Measurements from ENCODE around the gene ZNF33A.
"Not testable (repeated sequence)": the region's sequence is repeated elsewhere in the genome, so short reads cannot be mapped to it uniquely, and the experiment has no call there.

Gene ZNF33A

GRCh38 chr10:38010119-38010903 is at the start of gene ZNF33A:
ZNF33A (plus strand) TSS chr10:38010675; CDS start chr10:38012342, 1,667 bp downstream.
- DNase-seq, result peak; percentile 59

DNA sequence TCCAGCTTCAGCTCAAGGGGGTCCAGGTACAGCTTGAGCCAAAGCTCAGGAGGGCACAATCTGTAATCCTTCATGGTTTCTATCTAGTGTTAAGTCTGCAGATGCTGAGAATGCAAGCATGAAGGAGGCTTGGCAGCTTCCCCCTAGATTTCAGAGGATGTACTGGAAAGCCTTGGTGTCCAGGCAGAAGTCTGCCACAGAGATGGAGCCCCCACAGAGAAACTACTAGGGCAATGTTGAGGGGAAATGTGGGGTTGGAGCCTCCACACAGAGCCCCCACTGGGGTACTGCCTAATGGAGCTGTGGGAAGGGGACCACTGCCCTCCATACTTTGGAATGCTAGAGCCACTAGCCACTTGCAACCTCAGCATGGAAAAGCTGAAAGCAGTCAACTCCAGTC is 45.5 kb upstream of the ZNF33A start:
- no peak for DNase-seq

- no peak for DNase-seq
Observed at GRCh38 chr10:37972396-37972795, 38.1 kb upstream of the ZNF33A start.

- DNase-seq, result no peak
Observed at GRCh38 chr10:37975401-37975991, 35.0 kb upstream of the ZNF33A start.

DNA sequence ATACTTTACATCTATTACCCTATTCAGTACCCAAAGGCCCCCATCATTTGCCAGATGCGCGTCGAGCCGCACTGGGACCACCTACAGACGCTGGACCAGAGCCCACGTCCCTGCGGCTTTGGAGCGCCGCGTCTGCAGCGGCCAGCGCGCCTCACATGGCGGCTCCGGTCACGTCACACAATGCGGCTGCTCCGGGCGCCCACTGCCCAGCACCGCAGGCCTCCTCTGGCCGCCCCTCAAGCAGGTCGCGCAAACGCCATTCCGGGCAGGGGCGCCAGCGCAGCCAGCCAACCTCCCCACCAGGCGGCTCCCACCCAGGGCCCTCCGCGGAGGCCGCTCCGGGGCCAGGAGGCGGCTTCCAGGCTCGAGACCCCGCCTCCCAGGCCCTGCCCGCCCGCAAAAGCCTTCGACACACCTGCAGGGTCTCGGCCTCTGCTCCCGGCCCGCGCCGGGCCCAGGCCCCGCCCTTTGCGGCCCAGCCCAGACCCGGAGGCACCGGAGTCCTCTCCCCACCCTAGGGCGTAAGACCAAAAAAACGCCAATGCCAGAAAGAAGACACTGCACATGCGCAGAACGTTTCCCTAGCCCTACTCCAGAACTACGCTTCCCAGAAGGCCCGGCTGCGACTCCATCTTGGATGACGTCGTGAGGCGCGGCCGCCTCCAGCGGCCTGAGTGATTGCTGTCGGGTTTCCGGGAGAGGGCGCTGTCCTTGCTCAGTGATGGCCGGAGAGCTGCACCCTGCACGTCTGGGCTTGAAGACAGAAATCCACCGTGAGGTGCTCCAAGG is 34.2 kb upstream of the ZNF33A start, which contains the start of gene ZNF25:
Gene ZNF25, minus strand, starts transcription at position 557 of the 789 bp plus-strand sequence. CDS start 4,925 bp downstream, outside the sequence.
- DNase-seq, result peak; percentile 79

DNA sequence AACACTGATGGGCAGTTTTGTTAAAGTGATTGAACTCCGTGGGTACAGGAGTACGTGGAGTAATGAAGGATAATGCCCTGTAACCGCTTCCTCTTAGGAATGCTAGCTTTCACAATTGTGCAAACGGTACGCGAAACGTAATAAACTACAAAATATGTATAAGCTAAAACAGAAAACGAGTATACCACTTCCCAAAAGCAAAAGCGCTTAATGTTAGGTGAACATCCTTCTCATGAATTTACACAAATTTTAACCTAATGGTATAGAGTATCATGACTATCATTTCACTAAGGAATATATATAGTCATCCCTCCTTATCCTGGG is 33.6 kb upstream of the ZNF33A start:
- no peak for DNase-seq

GRCh38 chr10:37991655-37992054 is 18.8 kb upstream of the ZNF33A start:
- DNase-seq, result no peak

GRCh38 chr10:37992083-37992482 is 18.4 kb upstream of the ZNF33A start:
- no peak for DNase-seq

DNA sequence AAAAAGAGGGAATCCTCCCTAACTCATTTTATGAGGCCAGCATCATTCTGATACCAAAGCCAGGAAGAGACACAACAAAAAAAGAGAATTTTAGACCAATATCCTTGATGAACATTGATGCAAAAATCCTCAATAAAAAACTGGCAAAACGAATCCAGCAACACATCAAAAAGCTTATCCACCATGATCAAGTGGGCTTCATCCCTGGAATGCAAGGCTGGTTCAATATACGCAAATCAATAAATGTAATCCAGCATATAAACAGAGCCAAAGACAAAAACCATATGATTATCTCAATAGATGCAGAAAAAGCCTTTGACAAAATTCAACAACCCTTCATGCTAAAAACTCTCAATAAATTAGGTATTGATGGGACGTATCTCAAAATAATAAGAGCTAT is 11.6 kb upstream of the ZNF33A start:
- not testable (repeated sequence) for DNase-seq

DNA sequence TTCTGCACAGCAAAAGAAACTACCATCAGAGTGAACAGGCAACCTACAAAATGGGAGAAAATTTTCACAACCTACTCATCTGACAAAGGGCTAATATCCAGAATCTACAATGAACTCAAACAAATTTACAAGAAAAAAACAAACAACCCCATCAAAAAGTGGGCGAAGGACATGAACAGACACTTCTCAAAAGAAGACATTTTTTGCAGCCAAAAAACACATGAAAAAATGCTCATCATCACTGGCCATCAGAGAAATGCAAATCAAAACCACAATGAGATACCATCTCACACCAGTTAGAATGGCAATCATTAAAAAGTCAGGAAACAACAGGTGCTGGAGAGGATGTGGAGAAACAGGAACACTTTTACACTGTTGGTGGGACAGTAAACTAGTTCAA is 10.0 kb upstream of the ZNF33A start:
- not testable (repeated sequence) for DNase-seq

- no peak for DNase-seq
Observed at GRCh38 chr10:38003026-38003425, 7.4 kb upstream of the ZNF33A start.

DNA sequence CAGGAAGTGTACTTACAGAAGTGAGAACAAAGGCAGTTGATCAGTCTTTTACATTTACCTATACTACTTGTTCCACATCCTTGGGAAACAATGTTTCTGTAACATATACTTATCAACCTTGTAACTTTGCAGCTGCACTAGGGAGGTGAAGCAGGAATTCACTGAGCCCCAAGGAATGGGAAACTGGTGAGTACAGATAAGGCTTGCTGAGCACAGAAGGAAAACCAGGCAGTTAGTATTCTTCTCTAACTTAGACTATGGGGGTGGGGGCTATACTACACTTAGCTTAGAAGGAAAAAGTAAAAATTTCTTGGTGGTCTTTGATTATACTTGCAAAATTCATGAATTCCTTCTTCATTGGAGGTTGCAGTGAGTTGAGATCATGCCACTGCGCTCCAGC is 6.9 kb upstream of the ZNF33A start:
- no peak for DNase-seq

GRCh38 chr10:38007551-38007950 is 2.9 kb upstream of the ZNF33A start:
- DNase-seq, result no peak

DNA sequence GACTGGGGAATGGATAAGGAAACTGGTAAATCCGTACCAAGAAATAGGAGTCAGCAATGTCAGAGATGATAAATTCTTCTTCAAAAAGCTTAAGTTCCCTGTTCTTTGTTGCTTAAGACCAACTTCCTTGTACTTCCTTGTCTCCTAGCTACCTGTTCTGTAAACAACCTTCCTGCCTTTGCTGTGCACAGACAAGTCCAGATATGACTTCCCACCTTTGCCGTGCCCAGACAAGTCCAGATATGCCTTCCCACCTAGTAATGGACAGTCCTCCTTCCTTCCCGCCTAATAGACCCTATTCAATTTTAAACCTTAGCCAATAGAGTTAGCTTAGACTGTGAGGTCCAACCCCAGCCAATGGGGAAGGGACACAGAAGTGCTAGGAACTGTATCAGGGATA is 2.5 kb upstream of the ZNF33A start:
- no peak for DNase-seq

GRCh38 chr10:38016354-38016753 is 5.9 kb downstream of the ZNF33A start:
- no peak for DNase-seq

GRCh38 chr10:38019124-38019523 is 8.6 kb downstream of the ZNF33A start:
- not testable (repeated sequence) for DNase-seq

DNA sequence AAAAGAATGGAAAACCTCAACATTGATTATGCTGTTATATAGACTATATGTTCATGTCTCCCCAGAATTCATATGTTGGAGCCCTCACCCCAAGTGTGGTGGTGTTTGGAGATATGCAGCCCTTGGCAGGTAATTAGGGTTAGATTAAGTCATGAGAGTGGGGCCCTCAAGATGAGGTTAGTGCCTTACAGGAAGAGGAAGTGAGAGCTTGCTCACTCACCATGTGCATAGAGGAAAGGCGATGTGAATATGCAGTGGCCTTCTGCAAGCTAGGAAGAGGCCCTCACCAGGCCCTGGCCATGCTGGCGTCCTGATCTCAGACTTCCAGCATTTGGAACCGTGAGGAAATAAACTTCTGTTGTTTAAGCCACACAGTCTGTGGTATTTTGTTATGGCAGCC is 14.8 kb downstream of the ZNF33A start:
- no peak for DNase-seq

DNA sequence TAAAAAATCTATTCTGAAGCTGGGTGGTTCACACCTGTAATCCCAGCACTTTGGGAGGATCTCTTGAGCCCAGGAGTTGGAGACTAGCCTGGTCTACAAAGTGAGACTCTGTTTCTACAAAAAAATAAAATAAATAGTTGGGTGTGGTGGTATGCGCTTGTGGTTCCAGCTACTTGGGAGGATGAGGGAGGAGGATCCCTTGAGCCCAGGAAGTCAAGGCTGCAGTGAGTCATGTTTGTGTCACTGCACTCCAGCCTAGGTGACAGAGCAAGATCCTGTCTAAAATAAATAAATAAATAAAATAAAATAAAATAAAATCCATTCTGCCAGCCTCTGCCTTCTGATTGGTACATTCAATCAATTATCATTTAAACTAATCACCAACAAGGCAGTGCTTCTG is 17.5 kb downstream of the ZNF33A start:
- DNase-seq, result no peak

DNA sequence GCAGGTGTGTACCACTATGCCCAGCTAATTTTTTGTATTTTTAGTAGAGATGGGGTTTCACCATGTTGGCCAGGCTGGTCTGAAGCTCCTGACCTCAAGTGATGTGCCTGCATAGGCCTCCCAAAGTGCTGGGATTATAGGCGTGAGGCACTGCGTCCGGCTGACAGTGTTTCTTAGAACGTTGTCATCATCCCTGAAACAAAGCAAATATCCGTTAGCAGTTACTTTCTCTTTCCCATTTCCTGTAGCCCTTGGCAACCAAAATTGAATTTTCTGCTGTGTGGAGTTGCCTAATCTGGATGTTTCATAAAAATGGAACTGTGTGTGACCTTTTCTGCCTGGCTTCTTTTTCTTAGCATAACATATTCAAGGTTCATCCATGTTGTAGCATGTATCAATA is 22.4 kb downstream of the ZNF33A start:
- no peak for DNase-seq

- no peak for DNase-seq
Observed at GRCh38 chr10:38038107-38038931, 27.8 kb downstream of the ZNF33A start.

- DNase-seq, result no peak
Observed at GRCh38 chr10:38038932-38039245, 28.4 kb downstream of the ZNF33A start.

DNA sequence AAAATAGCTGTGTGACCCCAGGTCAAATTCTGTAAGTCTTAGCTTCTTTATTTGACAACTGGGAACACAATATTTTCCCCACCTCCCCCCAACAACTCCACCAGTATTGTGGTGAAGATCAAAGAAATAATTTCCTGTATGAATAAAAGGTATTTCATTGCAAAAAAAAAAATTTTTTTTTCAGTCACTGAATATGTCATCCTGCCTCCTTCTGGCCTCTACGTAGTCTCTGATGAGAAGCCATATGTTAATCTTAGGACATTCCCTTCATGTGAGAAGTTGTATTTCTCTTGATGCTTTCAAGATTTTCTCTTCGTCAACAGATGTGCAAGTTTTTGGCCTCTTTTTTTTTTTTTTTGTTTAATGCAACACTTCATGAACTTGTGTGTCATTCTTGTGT is 33.0 kb downstream of the ZNF33A start:
- no peak for DNase-seq

GRCh38 chr10:38045129-38045528 is 34.7 kb downstream of the ZNF33A start:
- no peak for DNase-seq

All from 8988T (cell line).